Upper lobe of right lung (tissue), 1 donor: ENCODE results near the gene CEP68. TPM values are rescaled to one million over a fixed set of nuclear protein-coding genes. Genes with fewer than 3 reads are reported as not detected.

Experiments used
- ATAC-seq: fragments of 200-7000 bp; cut with Tn5 transposase; one replicate; pipeline ENCODE4 v1.9.1; 2020; ENCODE audit warnings: mild to moderate bottlenecking, moderate library complexity
- DNase-seq: peaks from one replicate; pipeline ENCODE4 v3.0.0-alpha.2; 2020
- H3K27ac ChIP-seq: fragments of 200-600 bp; one replicate; pipeline ENCODE4 v1.8.0; 2022
- H3K27me3 ChIP-seq: fragments of 200-600 bp; one replicate; pipeline ENCODE4 v1.8.0; 2022; ENCODE audit warnings: mild to moderate bottlenecking
- H3K36me3 ChIP-seq: fragments of 200-600 bp; one replicate; pipeline ENCODE4 v1.8.0; 2022
- H3K4me1 ChIP-seq: fragments of 200-600 bp; one replicate; pipeline ENCODE4 v1.8.0; 2022
- H3K4me3 ChIP-seq: fragments of 200-600 bp; one replicate; pipeline ENCODE4 v1.8.0; 2022; ENCODE audit warnings: mild to moderate bottlenecking
- H3K9me3 ChIP-seq: fragments of 200-600 bp; one replicate; pipeline ENCODE4 v1.8.0; 2022
- intact Hi-C: fragments of 100-400 bp; cut with DNase I; formaldehyde crosslinking; loops from one replicate; pipeline ENCODE4 v1.11.0; 2022
- total RNA-seq: library from RNA; stranded (reverse); fragmentation: NEBNext Ultra II Directional; extraction: Animal tissue kit (Norgen Biotek cat#: 25700); gene quantifications from one replicate; pipeline ENCODE4 v1.2.1, GENCODE V29; 2021
- TF ChIP-seq, protein P1 (sequence below): fragments of 200-600 bp; IDR thresholded peaks from one replicate; pipeline ENCODE4 v1.8.0; 2022; ENCODE audit warnings: antibody characterized with exemption
- donor health status: DM: no; HTN: yes; CAD: no; lungs with severe emphysema.

CEP68 gene
- total RNA-seq, 1 donor from 2014 or later = 16.0 TPM

DNA sequence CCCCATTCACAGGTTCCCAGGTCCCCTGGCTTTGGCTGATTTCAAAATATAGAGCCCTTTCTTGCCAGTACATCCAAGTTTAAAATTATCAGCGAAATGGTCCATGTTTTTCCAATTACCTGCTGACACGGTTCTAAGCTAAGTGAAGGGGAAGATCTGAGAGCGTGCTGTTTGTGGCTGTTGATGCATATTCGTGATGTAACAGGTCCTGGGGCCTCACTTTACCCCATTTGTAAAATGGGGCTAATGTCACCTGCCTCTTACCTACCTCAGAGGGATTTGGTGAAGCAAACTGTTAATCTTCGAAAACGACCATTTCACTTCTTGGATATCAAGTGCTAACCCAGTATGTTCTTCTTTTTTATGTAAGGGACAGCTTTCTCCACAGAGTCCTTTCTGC, 34.0 kb upstream of the CEP68 start:
- ATAC-seq (no peak), DNase-seq (no peak)
- TF ChIP-seq, protein P1, sequence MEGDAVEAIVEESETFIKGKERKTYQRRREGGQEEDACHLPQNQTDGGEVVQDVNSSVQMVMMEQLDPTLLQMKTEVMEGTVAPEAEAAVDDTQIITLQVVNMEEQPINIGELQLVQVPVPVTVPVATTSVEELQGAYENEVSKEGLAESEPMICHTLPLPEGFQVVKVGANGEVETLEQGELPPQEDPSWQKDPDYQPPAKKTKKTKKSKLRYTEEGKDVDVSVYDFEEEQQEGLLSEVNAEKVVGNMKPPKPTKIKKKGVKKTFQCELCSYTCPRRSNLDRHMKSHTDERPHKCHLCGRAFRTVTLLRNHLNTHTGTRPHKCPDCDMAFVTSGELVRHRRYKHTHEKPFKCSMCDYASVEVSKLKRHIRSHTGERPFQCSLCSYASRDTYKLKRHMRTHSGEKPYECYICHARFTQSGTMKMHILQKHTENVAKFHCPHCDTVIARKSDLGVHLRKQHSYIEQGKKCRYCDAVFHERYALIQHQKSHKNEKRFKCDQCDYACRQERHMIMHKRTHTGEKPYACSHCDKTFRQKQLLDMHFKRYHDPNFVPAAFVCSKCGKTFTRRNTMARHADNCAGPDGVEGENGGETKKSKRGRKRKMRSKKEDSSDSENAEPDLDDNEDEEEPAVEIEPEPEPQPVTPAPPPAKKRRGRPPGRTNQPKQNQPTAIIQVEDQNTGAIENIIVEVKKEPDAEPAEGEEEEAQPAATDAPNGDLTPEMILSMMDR = no peak
- Histone ChIP-seq H3K27ac (no peak overlapping the region), H3K9me3 (no peaks in the 10 kb centered on the region), H3K4me3 (no peak overlapping the region), H3K36me3 (peaks cover 8% of the 10 kb centered on the region), H3K4me1 (peaks cover 6% of the 10 kb centered on the region), H3K27me3 (no peaks in the 10 kb centered on the region)
- intact Hi-C loops = no loop called here

DNA sequence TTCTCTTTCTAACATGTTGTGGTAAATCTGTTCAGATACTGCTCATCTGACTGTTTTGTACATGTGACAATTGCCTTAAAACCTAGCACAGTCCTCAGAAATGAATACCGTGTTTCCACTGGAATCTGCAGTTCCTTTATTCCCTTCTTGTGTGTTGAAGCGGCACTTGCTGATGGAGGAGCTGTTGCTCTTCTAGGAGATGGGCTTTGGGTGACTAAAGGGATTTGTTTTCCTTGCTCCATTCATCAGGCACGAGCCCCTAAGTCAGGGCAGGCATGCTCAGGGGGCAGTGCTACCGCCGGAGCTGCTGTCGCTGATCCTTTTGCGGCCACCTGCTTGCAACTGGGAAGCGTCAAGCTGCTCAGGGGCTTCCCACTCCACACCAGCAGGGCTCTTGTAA, 32.5 kb upstream of the CEP68 start:
- TF ChIP-seq, protein P1 = no peak
- H3K36me3 ChIP-seq = peaks cover 2% of the 10 kb centered on the region
- intact Hi-C loops = no loop called here
- no peak for ATAC-seq
- no peaks in the 10 kb centered on the region for H3K9me3 ChIP-seq
- H3K27me3 ChIP-seq = no peaks in the 10 kb centered on the region
- no peak for DNase-seq
- H3K27ac ChIP-seq = no peak overlapping the region
- H3K4me3 ChIP-seq = no peak overlapping the region
- H3K4me1 ChIP-seq = peaks cover 5% of the 10 kb centered on the region

DNA sequence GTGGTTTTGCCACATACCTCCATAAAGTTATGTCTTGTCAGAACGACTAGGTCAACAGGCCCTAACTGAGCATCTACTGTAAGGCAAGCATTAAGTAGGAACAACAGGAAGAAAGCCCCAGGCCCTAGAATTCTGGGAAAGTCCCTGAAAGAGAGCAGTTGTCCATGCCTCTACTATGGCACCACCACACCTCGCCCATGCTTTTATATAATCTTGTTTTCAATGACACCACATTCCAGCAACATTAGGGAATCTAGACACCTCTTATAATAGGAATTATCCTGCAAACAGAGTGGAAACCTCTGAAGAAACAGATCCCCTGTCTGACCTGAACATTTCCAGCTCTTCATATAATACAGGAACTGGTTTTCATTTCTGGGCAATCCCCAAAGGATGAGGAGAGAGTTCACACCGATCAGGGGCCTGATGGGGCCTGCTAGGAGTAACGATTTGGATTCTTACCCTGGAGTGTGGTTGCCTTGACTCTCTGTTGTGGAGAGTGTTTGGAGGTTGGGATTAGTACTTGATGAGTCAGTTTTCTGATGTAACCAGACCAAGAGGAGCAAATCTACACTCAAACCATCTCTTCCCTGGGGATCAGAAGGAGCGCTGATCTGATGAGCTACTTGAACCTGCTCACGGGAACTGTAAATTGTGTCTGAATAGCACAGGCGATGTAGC, 31.9 kb upstream of the CEP68 start:
- no peak for ATAC-seq
- intact Hi-C loops = no loop called here

DNA sequence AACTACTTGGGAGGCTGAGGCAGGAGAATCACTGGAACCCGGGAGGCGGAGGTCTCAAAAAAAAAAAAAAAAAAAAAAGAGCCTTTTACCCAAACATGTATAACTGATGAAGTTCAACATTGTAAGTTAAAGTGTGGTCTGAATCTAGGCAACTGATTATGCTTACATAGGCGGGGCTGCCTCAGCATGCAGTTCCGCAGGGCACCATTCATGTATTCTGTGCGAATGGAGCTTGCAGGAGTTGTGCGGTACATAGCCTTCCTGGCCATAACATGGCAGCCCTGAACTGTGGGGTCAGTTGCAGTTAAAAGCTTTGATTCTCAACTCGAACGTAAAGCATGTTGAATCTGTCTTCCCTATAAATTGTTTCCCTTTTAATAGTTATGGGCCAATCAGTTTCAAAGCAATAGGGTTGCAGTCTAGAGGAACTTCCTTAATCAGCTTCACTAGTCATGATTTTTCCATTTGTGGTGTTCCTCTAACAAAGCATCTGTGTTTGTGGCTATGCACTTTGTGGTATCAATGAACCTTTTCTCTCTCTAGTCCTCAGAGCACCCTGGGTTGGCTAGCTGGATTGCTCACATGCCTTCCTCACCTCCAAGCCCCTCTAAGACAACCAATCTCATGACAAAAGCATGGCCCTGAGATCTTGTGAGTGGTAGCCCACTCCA, 30.6 kb upstream of the CEP68 start:
- intact Hi-C loops = no loop called here
- Histone ChIP-seq H3K9me3 (no peaks in the 10 kb centered on the region), H3K36me3 (no peaks in the 10 kb centered on the region), H3K27ac (no peak overlapping the region), H3K4me3 (no peak overlapping the region), H3K4me1 (peaks cover 5% of the 10 kb centered on the region), H3K27me3 (no peaks in the 10 kb centered on the region)
- ATAC-seq (peak; percentile 64), DNase-seq (no peak)
- TF ChIP-seq, protein P1 = no peak

More for the DNA sequence above, 31.9 kb upstream of the CEP68 start:
- Histone ChIP-seq H3K4me3 (no peak overlapping the region), H3K4me1 (peaks cover 5% of the 10 kb centered on the region), H3K27ac (no peak overlapping the region), H3K36me3 (no peaks in the 10 kb centered on the region), H3K9me3 (no peaks in the 10 kb centered on the region), H3K27me3 (no peaks in the 10 kb centered on the region)
- no peak for DNase-seq
- TF ChIP-seq, protein P1 = no peak

DNA sequence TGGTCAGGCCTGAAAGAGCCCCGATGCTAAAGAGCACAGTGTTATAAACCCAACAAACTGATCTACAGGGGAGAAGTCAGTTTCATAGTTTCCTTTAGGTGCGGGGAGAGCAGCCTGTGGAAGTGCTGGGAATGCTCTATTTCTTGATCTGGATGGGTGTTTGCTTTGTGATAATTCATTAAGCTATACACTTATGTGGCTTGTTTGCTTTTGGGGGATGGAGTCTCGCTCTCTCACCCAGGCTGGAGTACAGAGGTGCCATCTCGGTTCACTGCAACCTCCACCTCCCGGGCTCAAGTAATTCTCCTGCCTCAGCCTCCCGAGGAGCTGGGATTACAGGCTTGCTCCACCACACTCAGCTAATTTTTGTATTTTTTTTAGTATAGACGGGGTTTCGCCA, 30.1 kb upstream of the CEP68 start:
- no peaks in the 10 kb centered on the region for H3K9me3 ChIP-seq
- TF ChIP-seq, protein P1 = no peak
- DNase-seq (no peak), ATAC-seq (no peak)
- no peak overlapping the region for H3K4me3 ChIP-seq
- H3K4me1 ChIP-seq = peaks cover 10% of the 10 kb centered on the region
- intact Hi-C loops = no loop called here
- H3K27me3 ChIP-seq = no peaks in the 10 kb centered on the region
- H3K36me3 ChIP-seq = no peaks in the 10 kb centered on the region
- H3K27ac ChIP-seq = no peak overlapping the region
